WI38 (cell line): ENCODE data around the gene CCDC197.

Source experiments
- H3K4me3 ChIP-seq: 2 replicates; pipeline ENCODE4 v1.5.1; 2011; ENCODE audit warnings: low read depth, mild to moderate bottlenecking, control low read depth, low read length
- CTCF ChIP-seq: IDR thresholded peaks from 2 replicates; pipeline ENCODE4 v1.5.1; 2012; ENCODE audit warnings: low read depth, mild to moderate bottlenecking, control low read depth, low read length

Gene CCDC197

DNA sequence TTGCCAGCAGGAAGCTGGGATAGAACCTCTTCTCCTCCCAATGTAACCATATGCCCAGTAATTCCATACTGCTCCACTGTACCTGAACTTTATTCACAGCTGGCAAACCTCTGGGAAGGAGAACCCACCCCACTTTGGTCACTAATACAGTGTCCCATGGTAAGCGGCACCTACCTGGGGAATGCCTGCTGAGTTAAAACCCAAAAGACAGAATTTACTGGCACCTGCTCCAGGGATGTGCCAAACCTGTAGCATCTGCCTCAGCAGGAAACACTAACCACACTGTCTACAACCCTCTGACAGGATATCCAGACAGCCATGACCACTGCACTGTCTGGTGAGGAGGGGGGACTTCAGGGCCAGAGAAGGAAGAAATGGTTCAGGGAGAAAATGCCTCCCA is 57.3 kb downstream of the CCDC197 start:
- no peak for TF ChIP-seq CTCF
- no peak overlapping the region for H3K4me3 ChIP-seq

DNA sequence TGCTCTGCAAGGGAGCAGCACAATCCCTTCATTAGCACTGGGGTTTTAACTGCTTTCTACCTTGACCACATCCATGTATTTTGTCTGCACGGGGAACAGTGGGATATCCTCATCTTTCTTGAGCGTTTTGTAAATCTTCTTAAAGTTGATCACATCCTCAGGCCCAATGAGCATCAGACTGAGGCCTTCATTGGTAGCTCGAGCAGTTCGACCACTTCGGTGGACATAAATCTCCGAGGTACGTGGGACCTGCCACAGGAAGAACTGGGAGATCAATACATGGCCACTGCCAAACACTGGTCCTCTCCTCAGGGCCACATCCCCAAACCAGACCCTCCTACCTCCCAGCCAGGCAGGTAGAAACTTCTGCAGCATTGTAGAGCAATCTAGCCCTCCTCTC is 57.8 kb downstream of the CCDC197 start:
- H3K4me3 ChIP-seq: no peak overlapping the region
- TF ChIP-seq CTCF: no peak

- no peak overlapping the region for H3K4me3 ChIP-seq
- TF ChIP-seq CTCF: no peak
Observed at GRCh38 chr14:94056579-94057308, 59.6 kb downstream of the CCDC197 start.

GRCh38 chr14:94058128-94058673 is 61.1 kb downstream of the CCDC197 start:
- TF ChIP-seq CTCF: no peak
- H3K4me3 ChIP-seq: no peak overlapping the region
